CD4-positive, alpha-beta T cell (primary cell): ENCODE results near the gene MSH3. TPM values are rescaled to one million over a fixed set of nuclear protein-coding genes. Genes with fewer than 3 reads are reported as not detected.

Source experiments
- ATAC-seq: fragments of 200-7000 bp; cut with Tn5 transposase; one replicate; pipeline ENCODE4 v1.10.0; 2022; ENCODE audit warnings: mild to moderate bottlenecking; ENCODE audit not compliant: poor library complexity
- CTCF ChIA-PET: fragments of 350-600 bp; sonication (Branson Sonifier 250); formaldehyde crosslinking; loops from one replicate; lab custom pipeline; 2021; ENCODE audit warnings: antibody characterized with exemption, inconsistent platforms; lab: Charles Lee
- POLR2A ChIA-PET: fragments of 350-600 bp; sonication (Branson Sonifier 250); formaldehyde crosslinking; loops from one replicate; lab custom pipeline; 2021; ENCODE audit warnings: antibody characterized with exemption, inconsistent platforms; lab: Charles Lee
- DNase-seq, 14 experiments: peaks; one replicate each; pipeline ENCODE4 v3.0.0-alpha.2; 2013 to 2020; ENCODE audit warnings: mixed read lengths in 2 of 14
- H3K27ac ChIP-seq, 2 donors: one replicate each; pipeline versions ENCODE4 v1.5.1 to v1.7.0; 2013; ENCODE audit warnings: low read length in 2 of 2, low read depth in 1 of 2, mild to moderate bottlenecking in 1 of 2
- H3K27me3 ChIP-seq, 2 experiments: 1 replicate in 1 of 2; 2 replicates in 1 of 2; pipeline versions ENCODE4 v1.6.1 to v1.7.0; 2013; ENCODE audit warnings: low read length in 2 of 2, control low read depth in 1 of 2, mild to moderate bottlenecking in 1 of 2, moderate library complexity in 1 of 2; ENCODE audit not compliant: insufficient read depth in 2 of 2, control insufficient read depth in 1 of 2
- H3K36me3 ChIP-seq: one replicate; pipeline ENCODE4 v1.6.1; 2013; ENCODE audit warnings: low read length, control low read depth; ENCODE audit not compliant: insufficient read depth
- H3K4me1 ChIP-seq: one replicate; pipeline ENCODE4 v1.6.1; 2013; ENCODE audit warnings: low read length, control low read depth; ENCODE audit not compliant: insufficient read depth
- H3K4me3 ChIP-seq: one replicate; pipeline ENCODE4 v1.5.1; 2013; ENCODE audit warnings: mild to moderate bottlenecking, low read length, moderate library complexity
- H3K9me3 ChIP-seq, 2 experiments: 1 replicate in 1 of 2; 2 replicates in 1 of 2; pipeline versions ENCODE4 v1.6.1 to v1.7.0; 2013; ENCODE audit warnings: low read length in 2 of 2, mild to moderate bottlenecking in 2 of 2, control low read depth in 1 of 2, moderate library complexity in 1 of 2; ENCODE audit not compliant: control insufficient read depth in 1 of 2, insufficient read depth in 1 of 2
- H3K27ac Mint-ChIP-seq: one replicate; pipeline ENCODE4 v1.8.0; 2020; ENCODE audit warnings: mixed read lengths
- H3K27me3 Mint-ChIP-seq: one replicate; pipeline ENCODE4 v1.8.0; 2021; ENCODE audit warnings: mixed read lengths
- H3K36me3 Mint-ChIP-seq: one replicate; pipeline ENCODE4 v1.8.0; 2021; ENCODE audit warnings: low read depth, mixed read lengths
- H3K4me1 Mint-ChIP-seq: one replicate; pipeline ENCODE4 v1.8.0; 2021; ENCODE audit warnings: low read depth, mixed read lengths
- H3K4me3 Mint-ChIP-seq: one replicate; pipeline ENCODE4 v1.8.0; 2020; ENCODE audit warnings: mild to moderate bottlenecking, mixed read lengths
- H3K9me3 Mint-ChIP-seq: one replicate; pipeline ENCODE4 v1.8.0; 2020; ENCODE audit warnings: mixed read lengths
- CTCF ChIP-seq: fragments of 200-600 bp; IDR thresholded peaks from one replicate; pipeline ENCODE4 v1.8.0; 2022; ENCODE audit warnings: antibody characterized with exemption, mild to moderate bottlenecking
- intact Hi-C, 2 experiments: fragments of 100-400 bp; cut with DNase I in 1 of 2; cut with micrococcal nuclease in 1 of 2; formaldehyde crosslinking; loops; one replicate each; pipeline versions ENCODE4 v1.15.1 to v1.9.0; 2023 to 2025; cut with DNase I, micrococcal nuclease
- total RNA-seq, 174 experiments: library from RNA in 2 of 174; stranded (reverse) in 2 of 174; gene quantifications; one replicate each; pipeline ENCODE4 v1.2.3 and lab custom pipeline; 2021 to 2026

MSH3 gene
- total RNA-seq, 2 experiments from 2014 or later = 11.3 to 13.0 TPM

GRCh38 chr5:80707645-80708044 is 53.2 kb downstream of the MSH3 start:
- peaks cover 7% of the 10 kb centered on the region for H3K36me3 ChIP-seq
- ChIA-PET POLR2A (no interaction called here), CTCF (no interaction called here)
- intact Hi-C loops = no loop called here
- H3K9me3 ChIP-seq = no peaks in the 10 kb centered on the region
- peaks cover 10% of the 10 kb centered on the region for H3K4me1 ChIP-seq
- no peaks in the 10 kb centered on the region for H3K27me3 ChIP-seq
- Mint-ChIP-seq H3K27ac (no peak overlapping the region), H3K27me3 (no peaks in the 10 kb centered on the region), H3K4me3 (no peak overlapping the region), H3K4me1 (peaks cover 34% of the 10 kb centered on the region), H3K36me3 (peaks cover 76% of the 10 kb centered on the region), H3K9me3 (no peaks in the 10 kb centered on the region)
- DNase-seq = no peak
- no peak overlapping the region for H3K4me3 ChIP-seq
- no peak for ATAC-seq
- no peak for TF ChIP-seq CTCF
- no peak overlapping the region for H3K27ac ChIP-seq

GRCh38 chr5:80711216-80711615 is 56.8 kb downstream of the MSH3 start:
- H3K27me3 Mint-ChIP-seq = no peaks in the 10 kb centered on the region
- no peak overlapping the region for H3K4me3 Mint-ChIP-seq
- H3K27me3 ChIP-seq = no peaks in the 10 kb centered on the region
- no peaks in the 10 kb centered on the region for H3K9me3 Mint-ChIP-seq
- ChIA-PET POLR2A (interaction anchor here (0.8 kb wide), 1 partner anchor 45 kb away, joined by 3 read pairs; no protein-coding TSS in a partner anchor), CTCF (no interaction called here)
- H3K9me3 ChIP-seq = no peaks in the 10 kb centered on the region
- H3K4me3 ChIP-seq = no peak overlapping the region
- peaks cover 18% of the 10 kb centered on the region for H3K36me3 ChIP-seq
- no peak overlapping the region for H3K27ac Mint-ChIP-seq
- DNase-seq (no peak), ATAC-seq (no peak)
- H3K4me1 Mint-ChIP-seq = peaks cover 4% of the 10 kb centered on the region
- no peak for TF ChIP-seq CTCF
- H3K36me3 Mint-ChIP-seq = peaks cover 77% of the 10 kb centered on the region
- intact Hi-C loops = no loop called here
- no peak overlapping the region for H3K27ac ChIP-seq
- peaks cover 5% of the 10 kb centered on the region for H3K4me1 ChIP-seq

- Histone ChIP-seq H3K4me1 (peaks cover 5% of the 10 kb centered on the region), H3K4me3 (no peak overlapping the region), H3K27me3 (no peaks in the 10 kb centered on the region), H3K36me3 (peaks cover 16% of the 10 kb centered on the region), H3K27ac (no peak overlapping the region), H3K9me3 (no peaks in the 10 kb centered on the region)
- H3K36me3 Mint-ChIP-seq = peaks cover 79% of the 10 kb centered on the region
- intact Hi-C loops = no loop called here
- H3K9me3 Mint-ChIP-seq = no peaks in the 10 kb centered on the region
- H3K27ac Mint-ChIP-seq = no peak overlapping the region
- ChIA-PET CTCF (no interaction called here), POLR2A (interaction anchor here (0.8 kb wide), 1 partner anchor 44 kb away, joined by 3 read pairs; no protein-coding TSS in a partner anchor)
- H3K4me3 Mint-ChIP-seq = no peak overlapping the region
- DNase-seq (peak in 3 of 14 experiments; percentile 5 to 24 (median 7)), ATAC-seq (no peak)
- H3K27me3 Mint-ChIP-seq = no peaks in the 10 kb centered on the region
- H3K4me1 Mint-ChIP-seq = peaks cover 4% of the 10 kb centered on the region
- no peak for TF ChIP-seq CTCF
Measured at GRCh38 chr5:80711938-80712337, 57.5 kb downstream of the MSH3 start.
